Measurements from ENCODE around the gene CDK19. TPM values are rescaled to one million over a fixed set of nuclear protein-coding genes. Genes with fewer than 3 reads are reported as not detected.

CDK19 gene
- total RNA-seq, 1 donor from 2014 or later, result 21.8 TPM

GRCh38 chr6:110741517-110741916 lies 73.8 kb downstream of the CDK19 start:
- peaks cover 26% of the 10 kb centered on the region for H3K36me3 Mint-ChIP-seq (ENCODE audit: low read depth, unreplicated experiment)
- no peak overlapping the region for H3K4me3 Mint-ChIP-seq (ENCODE audit: unreplicated experiment)
- no peak overlapping the region for H3K4me3 ChIP-seq (ENCODE audit: insufficient read depth, low read depth, low read length)
- no peak overlapping the region for H2AFZ ChIP-seq (ENCODE audit: low read depth, low read length)
- H3K4me2 ChIP-seq (ENCODE audit: low read length), result no peak overlapping the region
- no peaks in the 10 kb centered on the region for H3K36me3 ChIP-seq (ENCODE audit: insufficient read depth, low read length)
- H3K9ac ChIP-seq (ENCODE audit: low read length), result no peak overlapping the region
- no peak overlapping the region for H3K27ac Mint-ChIP-seq (ENCODE audit: unreplicated experiment)
- no peaks in the 10 kb centered on the region for H4K20me1 ChIP-seq (ENCODE audit: insufficient read depth, low read length)
- no peaks in the 10 kb centered on the region for H3K4me1 ChIP-seq (ENCODE audit: insufficient read depth, low read length)
- no peaks in the 10 kb centered on the region for H3K27me3 ChIP-seq (ENCODE audit: insufficient read depth, low read length)
- H3K9me3 ChIP-seq (ENCODE audit: insufficient read depth, low read depth, low read length), result no peaks in the 10 kb centered on the region
- TF ChIP-seq EZH2 (IDR thresholded peaks at IDR 0.05; ENCODE audit: insufficient read depth, low read length) (no peak), CTCF (IDR thresholded peaks at IDR 0.05; ENCODE audit: insufficient read depth, low read depth, low read length) (no peak)
- no peak for DNase-seq (ENCODE audit: low read depth)
- no peaks in the 10 kb centered on the region for H3K27me3 Mint-ChIP-seq (ENCODE audit: low read depth, unreplicated experiment)
- no peak overlapping the region for H3K27ac ChIP-seq (ENCODE audit: low read depth, low read length)
- FAIRE-seq, result no peak
- no peaks in the 10 kb centered on the region for H3K79me2 ChIP-seq (ENCODE audit: insufficient read depth, low read length)
- H3K4me1 Mint-ChIP-seq (ENCODE audit: low read depth, unreplicated experiment), result peaks cover 1% of the 10 kb centered on the region
- H3K9me3 Mint-ChIP-seq (ENCODE audit: unreplicated experiment), result peaks cover 16% of the 10 kb centered on the region

DNA sequence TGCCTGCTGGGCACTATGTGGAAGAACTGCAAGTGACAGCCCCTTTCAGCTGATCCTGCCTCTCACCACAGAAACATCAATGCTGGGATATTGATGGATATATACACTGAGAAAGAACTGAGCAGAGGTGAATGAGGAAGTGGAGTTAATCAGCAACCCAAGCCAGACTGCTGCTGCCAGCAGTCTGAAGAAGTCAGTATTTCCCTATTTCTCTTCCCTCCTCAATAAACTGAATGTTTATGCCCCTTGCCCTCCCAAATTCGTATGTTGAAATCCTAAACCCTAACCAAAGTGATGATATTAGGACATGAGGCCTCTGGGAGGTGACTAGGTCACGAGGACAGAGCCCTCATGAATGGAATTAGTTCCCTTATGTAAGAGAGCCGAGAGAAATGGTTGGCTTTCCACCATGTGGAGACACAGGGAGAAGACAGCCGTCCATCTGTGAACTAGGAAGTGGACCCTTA lies 76.3 kb downstream of the CDK19 start:
- H3K4me2 ChIP-seq (ENCODE audit: low read length), result no peak overlapping the region
- no peaks in the 10 kb centered on the region for H3K36me3 ChIP-seq (ENCODE audit: insufficient read depth, low read length)
- DNase-seq (ENCODE audit: low read depth), result no peak
- Mint-ChIP-seq H3K4me3 (ENCODE audit: unreplicated experiment) (no peak overlapping the region), H3K36me3 (ENCODE audit: low read depth, unreplicated experiment) (peaks cover 27% of the 10 kb centered on the region), H3K27me3 (ENCODE audit: low read depth, unreplicated experiment) (no peaks in the 10 kb centered on the region), H3K9me3 (ENCODE audit: unreplicated experiment) (peaks cover 18% of the 10 kb centered on the region), H3K27ac (ENCODE audit: unreplicated experiment) (no peak overlapping the region), H3K4me1 (ENCODE audit: low read depth, unreplicated experiment) (no peaks in the 10 kb centered on the region)
- no peaks in the 10 kb centered on the region for H3K9me3 ChIP-seq (ENCODE audit: insufficient read depth, low read depth, low read length)
- FAIRE-seq, result no peak
- H3K27ac ChIP-seq (ENCODE audit: low read depth, low read length), result no peak overlapping the region
- no peaks in the 10 kb centered on the region for H3K27me3 ChIP-seq (ENCODE audit: insufficient read depth, low read length)
- no peak overlapping the region for H2AFZ ChIP-seq (ENCODE audit: low read depth, low read length)
- no peaks in the 10 kb centered on the region for H3K4me1 ChIP-seq (ENCODE audit: insufficient read depth, low read length)
- no peaks in the 10 kb centered on the region for H3K79me2 ChIP-seq (ENCODE audit: insufficient read depth, low read length)
- no peak overlapping the region for H3K4me3 ChIP-seq (ENCODE audit: insufficient read depth, low read depth, low read length)
- TF ChIP-seq CTCF (IDR thresholded peaks at IDR 0.05; ENCODE audit: insufficient read depth, low read depth, low read length) (no peak), EZH2 (IDR thresholded peaks at IDR 0.05; ENCODE audit: insufficient read depth, low read length) (no peak)
- no peak overlapping the region for H3K9ac ChIP-seq (ENCODE audit: low read length)
- H4K20me1 ChIP-seq (ENCODE audit: insufficient read depth, low read length), result no peaks in the 10 kb centered on the region

DNA sequence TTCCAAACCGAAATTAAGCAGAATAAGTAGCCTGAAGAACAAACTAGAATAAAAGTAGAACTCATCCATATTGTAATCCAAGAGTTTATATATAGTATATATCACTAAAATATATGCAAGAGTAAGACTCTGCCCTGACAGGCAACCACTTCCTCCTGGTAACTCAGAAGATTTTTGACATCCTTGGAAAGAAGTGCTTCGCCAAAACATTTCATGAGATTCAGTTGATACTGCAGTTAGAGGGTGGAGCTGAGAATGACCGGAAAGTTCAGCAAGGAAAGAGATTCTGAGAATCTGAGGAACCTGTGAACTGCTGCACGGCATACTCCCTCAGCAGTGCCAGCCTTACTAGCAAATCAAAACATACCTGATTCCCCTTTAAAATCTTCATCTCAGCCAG lies 79.6 kb downstream of the CDK19 start:
- Mint-ChIP-seq H3K4me3 (ENCODE audit: unreplicated experiment) (no peak overlapping the region), H3K27ac (ENCODE audit: unreplicated experiment) (no peak overlapping the region), H3K36me3 (ENCODE audit: low read depth, unreplicated experiment) (peaks cover 4% of the 10 kb centered on the region), H3K27me3 (ENCODE audit: low read depth, unreplicated experiment) (no peaks in the 10 kb centered on the region), H3K4me1 (ENCODE audit: low read depth, unreplicated experiment) (peaks cover 4% of the 10 kb centered on the region), H3K9me3 (ENCODE audit: unreplicated experiment) (peaks cover 2% of the 10 kb centered on the region)
- H3K9ac ChIP-seq (ENCODE audit: low read length), result no peak overlapping the region
- FAIRE-seq, result no peak
- H3K4me1 ChIP-seq (ENCODE audit: insufficient read depth, low read length), result no peaks in the 10 kb centered on the region
- no peak for TF ChIP-seq EZH2 (IDR thresholded peaks at IDR 0.05; ENCODE audit: insufficient read depth, low read length)
- no peak for TF ChIP-seq CTCF (IDR thresholded peaks at IDR 0.05; ENCODE audit: insufficient read depth, low read depth, low read length)
- H3K4me2 ChIP-seq (ENCODE audit: low read length), result no peak overlapping the region
- DNase-seq (ENCODE audit: low read depth), result no peak
- no peaks in the 10 kb centered on the region for H3K27me3 ChIP-seq (ENCODE audit: insufficient read depth, low read length)
- no peak overlapping the region for H2AFZ ChIP-seq (ENCODE audit: low read depth, low read length)
- no peaks in the 10 kb centered on the region for H3K79me2 ChIP-seq (ENCODE audit: insufficient read depth, low read length)
- no peak overlapping the region for H3K4me3 ChIP-seq (ENCODE audit: insufficient read depth, low read depth, low read length)
- no peak overlapping the region for H3K27ac ChIP-seq (ENCODE audit: low read depth, low read length)
- no peaks in the 10 kb centered on the region for H3K9me3 ChIP-seq (ENCODE audit: insufficient read depth, low read depth, low read length)
- no peaks in the 10 kb centered on the region for H4K20me1 ChIP-seq (ENCODE audit: insufficient read depth, low read length)
- H3K36me3 ChIP-seq (ENCODE audit: insufficient read depth, low read length), result no peaks in the 10 kb centered on the region

Measured in astrocyte (in vitro differentiated cells and primary cell).